Measurements from ENCODE around the gene ATXN8OS. TPM values are rescaled to one million over a fixed set of nuclear protein-coding genes. Genes with fewer than 3 reads are reported as not detected.

ATXN8OS gene
- polyA plus RNA-seq, 2 of the 4 experiments (the other 2 are of a cell fraction), result not detected

DNA sequence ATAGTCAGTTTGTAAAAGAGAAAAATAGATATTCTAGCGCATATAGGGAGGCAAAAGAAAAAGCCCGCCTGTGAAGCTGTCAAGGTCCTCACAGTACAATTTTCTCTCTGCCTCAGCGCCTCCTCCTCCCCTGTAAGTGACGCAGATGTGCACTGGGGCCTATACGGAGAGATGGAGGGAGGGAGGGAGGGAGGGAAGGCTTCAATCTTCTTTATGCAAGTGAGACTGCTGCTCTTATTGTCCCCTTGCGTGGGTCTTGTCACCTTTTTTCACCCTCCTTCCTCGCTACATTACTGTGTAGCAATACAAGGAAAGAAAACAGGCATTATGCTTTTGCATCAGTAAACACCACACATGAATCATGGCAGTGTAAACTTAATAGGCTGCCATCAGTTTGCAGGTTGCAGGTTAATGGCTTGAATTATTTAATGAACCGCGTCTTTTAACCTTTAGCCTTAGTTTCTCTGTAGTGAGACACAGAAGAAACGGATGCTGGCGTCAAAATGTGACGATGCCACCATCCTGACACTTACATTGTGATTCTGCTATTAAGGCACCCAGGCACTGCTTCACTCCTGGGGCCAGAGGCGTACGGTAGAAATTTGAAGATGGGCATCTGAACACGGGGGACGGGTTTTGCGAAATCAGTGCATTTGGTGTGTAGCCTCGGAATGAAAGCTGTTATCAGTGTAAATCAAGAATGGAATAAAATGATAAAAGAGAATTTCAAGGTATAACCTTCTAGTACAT lies 905 bp downstream of the ATXN8OS start, which contains the start of gene KLHL1 (continued):
- TF ChIP-seq, protein P1, sequence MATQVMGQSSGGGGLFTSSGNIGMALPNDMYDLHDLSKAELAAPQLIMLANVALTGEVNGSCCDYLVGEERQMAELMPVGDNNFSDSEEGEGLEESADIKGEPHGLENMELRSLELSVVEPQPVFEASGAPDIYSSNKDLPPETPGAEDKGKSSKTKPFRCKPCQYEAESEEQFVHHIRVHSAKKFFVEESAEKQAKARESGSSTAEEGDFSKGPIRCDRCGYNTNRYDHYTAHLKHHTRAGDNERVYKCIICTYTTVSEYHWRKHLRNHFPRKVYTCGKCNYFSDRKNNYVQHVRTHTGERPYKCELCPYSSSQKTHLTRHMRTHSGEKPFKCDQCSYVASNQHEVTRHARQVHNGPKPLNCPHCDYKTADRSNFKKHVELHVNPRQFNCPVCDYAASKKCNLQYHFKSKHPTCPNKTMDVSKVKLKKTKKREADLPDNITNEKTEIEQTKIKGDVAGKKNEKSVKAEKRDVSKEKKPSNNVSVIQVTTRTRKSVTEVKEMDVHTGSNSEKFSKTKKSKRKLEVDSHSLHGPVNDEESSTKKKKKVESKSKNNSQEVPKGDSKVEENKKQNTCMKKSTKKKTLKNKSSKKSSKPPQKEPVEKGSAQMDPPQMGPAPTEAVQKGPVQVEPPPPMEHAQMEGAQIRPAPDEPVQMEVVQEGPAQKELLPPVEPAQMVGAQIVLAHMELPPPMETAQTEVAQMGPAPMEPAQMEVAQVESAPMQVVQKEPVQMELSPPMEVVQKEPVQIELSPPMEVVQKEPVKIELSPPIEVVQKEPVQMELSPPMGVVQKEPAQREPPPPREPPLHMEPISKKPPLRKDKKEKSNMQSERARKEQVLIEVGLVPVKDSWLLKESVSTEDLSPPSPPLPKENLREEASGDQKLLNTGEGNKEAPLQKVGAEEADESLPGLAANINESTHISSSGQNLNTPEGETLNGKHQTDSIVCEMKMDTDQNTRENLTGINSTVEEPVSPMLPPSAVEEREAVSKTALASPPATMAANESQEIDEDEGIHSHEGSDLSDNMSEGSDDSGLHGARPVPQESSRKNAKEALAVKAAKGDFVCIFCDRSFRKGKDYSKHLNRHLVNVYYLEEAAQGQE (IDR thresholded peaks at IDR 0.05), result no peak

DNA sequence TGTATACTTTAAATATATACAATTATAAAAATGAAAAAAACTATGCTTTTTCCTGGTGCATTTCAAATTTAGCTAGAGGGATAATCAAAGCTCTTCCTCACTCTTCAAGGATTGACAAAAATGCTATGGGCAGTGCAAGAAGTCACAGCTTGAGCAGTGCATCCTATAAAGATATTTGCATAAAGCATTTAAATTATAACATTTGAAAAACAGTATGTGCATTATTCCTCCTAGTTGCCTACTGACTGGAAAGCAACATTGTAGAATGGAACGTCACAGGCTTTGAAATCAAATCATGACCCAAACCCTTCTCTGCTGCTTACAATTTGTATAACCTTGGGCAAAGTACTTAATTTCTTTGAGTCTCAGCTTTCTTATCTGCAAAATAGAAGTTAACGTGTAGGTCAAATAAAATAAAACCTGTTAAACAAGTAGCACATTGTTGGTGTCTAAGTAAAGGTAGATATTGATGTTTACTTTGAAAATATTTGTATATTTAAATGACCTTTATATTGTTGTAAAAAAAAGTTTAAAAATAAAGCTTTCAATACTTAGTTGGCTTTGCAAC lies 9.8 kb downstream of the ATXN8OS start:
- ChIA-PET CTCF (no interaction called here), POLR2A (no interaction called here)
- 11% methylated on average over 2 of the region's 2 CpGs for WGBS (ENCODE audit: missing lambda C conversion rate)
- DNase-seq (ENCODE audit: low read depth in 1 of 2, low spot score in 1 of 2) (no peak), ATAC-seq (no peak), FAIRE-seq (no peak)
- H3K4me3 ChIP-seq, result no peak overlapping the region
- H3K27ac ChIP-seq, result no peak overlapping the region
- no peaks in the 10 kb centered on the region for H3K4me1 ChIP-seq
- no peak overlapping the region for H3K4me2 ChIP-seq
- H3K9me3 ChIP-seq, result no peaks in the 10 kb centered on the region
- TF ChIP-seq NR3C1 (IDR thresholded peaks at IDR 0.05) (no peak), HOXB13 (CRISPR knock-in tag; IDR thresholded peaks at IDR 0.05; ENCODE audit: low read depth) (no peak)

GRCh38 chr13:70125693-70126092 lies 18.1 kb downstream of the ATXN8OS start:
- Histone ChIP-seq H3K4me2 (no peak overlapping the region), H3K27ac (no peak overlapping the region), H3K4me3 (no peak overlapping the region), H3K4me1 (no peaks in the 10 kb centered on the region), H3K9me3 (no peaks in the 10 kb centered on the region)
- no peak for TF ChIP-seq FOSL2 (IDR thresholded peaks at IDR 0.05)
- no peak for TF ChIP-seq FOSL2 (CRISPR knock-in tag; IDR thresholded peaks at IDR 0.05)
- no peak for TF ChIP-seq NR3C1 (IDR thresholded peaks at IDR 0.05)
- TF ChIP-seq, protein P2, sequence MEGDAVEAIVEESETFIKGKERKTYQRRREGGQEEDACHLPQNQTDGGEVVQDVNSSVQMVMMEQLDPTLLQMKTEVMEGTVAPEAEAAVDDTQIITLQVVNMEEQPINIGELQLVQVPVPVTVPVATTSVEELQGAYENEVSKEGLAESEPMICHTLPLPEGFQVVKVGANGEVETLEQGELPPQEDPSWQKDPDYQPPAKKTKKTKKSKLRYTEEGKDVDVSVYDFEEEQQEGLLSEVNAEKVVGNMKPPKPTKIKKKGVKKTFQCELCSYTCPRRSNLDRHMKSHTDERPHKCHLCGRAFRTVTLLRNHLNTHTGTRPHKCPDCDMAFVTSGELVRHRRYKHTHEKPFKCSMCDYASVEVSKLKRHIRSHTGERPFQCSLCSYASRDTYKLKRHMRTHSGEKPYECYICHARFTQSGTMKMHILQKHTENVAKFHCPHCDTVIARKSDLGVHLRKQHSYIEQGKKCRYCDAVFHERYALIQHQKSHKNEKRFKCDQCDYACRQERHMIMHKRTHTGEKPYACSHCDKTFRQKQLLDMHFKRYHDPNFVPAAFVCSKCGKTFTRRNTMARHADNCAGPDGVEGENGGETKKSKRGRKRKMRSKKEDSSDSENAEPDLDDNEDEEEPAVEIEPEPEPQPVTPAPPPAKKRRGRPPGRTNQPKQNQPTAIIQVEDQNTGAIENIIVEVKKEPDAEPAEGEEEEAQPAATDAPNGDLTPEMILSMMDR (IDR thresholded peaks at IDR 0.05), result no peak
- no peak for TF ChIP-seq MYC (IDR thresholded peaks at IDR 0.05; ENCODE audit: borderline replicate concordance, low read length)
- TF ChIP-seq PHF8 (IDR thresholded peaks at IDR 0.05; ENCODE audit: borderline replicate concordance, low read depth), result no peak
- TF ChIP-seq JUN (IDR thresholded peaks at IDR 0.05), result no peak
- TF ChIP-seq EHF (CRISPR knock-in tag; IDR thresholded peaks at IDR 0.05), result no peak
- TF ChIP-seq KDM5A (IDR thresholded peaks at IDR 0.05), result no peak
- no peak for TF ChIP-seq FOXS1 (CRISPR knock-in tag; IDR thresholded peaks at IDR 0.05)
- TF ChIP-seq CHD2 (IDR thresholded peaks at IDR 0.05; ENCODE audit: low read length, partially characterized antibody), result no peak
- TF ChIP-seq, protein P3, sequence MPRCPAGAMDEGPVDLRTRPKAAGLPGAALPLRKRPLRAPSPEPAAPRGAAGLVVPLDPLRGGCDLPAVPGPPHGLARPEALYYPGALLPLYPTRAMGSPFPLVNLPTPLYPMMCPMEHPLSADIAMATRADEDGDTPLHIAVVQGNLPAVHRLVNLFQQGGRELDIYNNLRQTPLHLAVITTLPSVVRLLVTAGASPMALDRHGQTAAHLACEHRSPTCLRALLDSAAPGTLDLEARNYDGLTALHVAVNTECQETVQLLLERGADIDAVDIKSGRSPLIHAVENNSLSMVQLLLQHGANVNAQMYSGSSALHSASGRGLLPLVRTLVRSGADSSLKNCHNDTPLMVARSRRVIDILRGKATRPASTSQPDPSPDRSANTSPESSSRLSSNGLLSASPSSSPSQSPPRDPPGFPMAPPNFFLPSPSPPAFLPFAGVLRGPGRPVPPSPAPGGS (IDR thresholded peaks at IDR 0.05), result no peak
- no peak for TF ChIP-seq USF2 (IDR thresholded peaks at IDR 0.05)
- TF ChIP-seq SREBF2 (IDR thresholded peaks at IDR 0.05), result no peak
- TF ChIP-seq TP53 (CRISPR knock-in tag; IDR thresholded peaks at IDR 0.05), result no peak
- no peak for TF ChIP-seq EHMT2 (IDR thresholded peaks at IDR 0.05; ENCODE audit: low read depth)
- TF ChIP-seq ATOH8 (CRISPR knock-in tag; IDR thresholded peaks at IDR 0.05; ENCODE audit: low read depth), result no peak
- TF ChIP-seq, protein P4, sequence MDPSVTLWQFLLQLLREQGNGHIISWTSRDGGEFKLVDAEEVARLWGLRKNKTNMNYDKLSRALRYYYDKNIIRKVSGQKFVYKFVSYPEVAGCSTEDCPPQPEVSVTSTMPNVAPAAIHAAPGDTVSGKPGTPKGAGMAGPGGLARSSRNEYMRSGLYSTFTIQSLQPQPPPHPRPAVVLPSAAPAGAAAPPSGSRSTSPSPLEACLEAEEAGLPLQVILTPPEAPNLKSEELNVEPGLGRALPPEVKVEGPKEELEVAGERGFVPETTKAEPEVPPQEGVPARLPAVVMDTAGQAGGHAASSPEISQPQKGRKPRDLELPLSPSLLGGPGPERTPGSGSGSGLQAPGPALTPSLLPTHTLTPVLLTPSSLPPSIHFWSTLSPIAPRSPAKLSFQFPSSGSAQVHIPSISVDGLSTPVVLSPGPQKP (IDR thresholded peaks at IDR 0.05; ENCODE audit: low read depth, low read length), result no peak
- TF ChIP-seq BHLHE40 (IDR thresholded peaks at IDR 0.05; ENCODE audit: low read depth, low read length), result no peak
- ChIA-PET CTCF (no interaction called here), POLR2A (no interaction called here)
- 30% methylated on average over 5 of the region's 5 CpGs for WGBS (ENCODE audit: missing lambda C conversion rate)
- FAIRE-seq (no peak), ATAC-seq (no peak), DNase-seq (ENCODE audit: low read depth in 1 of 2, low spot score in 1 of 2) (no peak)

All from A549 (cell line).